ENCODE data around the gene PHACTR2. TPM values are rescaled to one million over a fixed set of nuclear protein-coding genes. Genes with fewer than 3 reads are reported as not detected.

The PHACTR2 gene
- total RNA-seq, 2 experiments from 2014 or later = 13.5 to 14.6 TPM

- peaks cover 6% of the 10 kb centered on the region for H3K9me3 Mint-ChIP-seq
- ATAC-seq (no peak), DNase-seq (no peak)
- H3K27ac Mint-ChIP-seq = no peak overlapping the region
- H3K36me3 Mint-ChIP-seq (ENCODE audit: low read depth) = peaks cover 6% of the 10 kb centered on the region
- TF ChIP-seq, protein P1, sequence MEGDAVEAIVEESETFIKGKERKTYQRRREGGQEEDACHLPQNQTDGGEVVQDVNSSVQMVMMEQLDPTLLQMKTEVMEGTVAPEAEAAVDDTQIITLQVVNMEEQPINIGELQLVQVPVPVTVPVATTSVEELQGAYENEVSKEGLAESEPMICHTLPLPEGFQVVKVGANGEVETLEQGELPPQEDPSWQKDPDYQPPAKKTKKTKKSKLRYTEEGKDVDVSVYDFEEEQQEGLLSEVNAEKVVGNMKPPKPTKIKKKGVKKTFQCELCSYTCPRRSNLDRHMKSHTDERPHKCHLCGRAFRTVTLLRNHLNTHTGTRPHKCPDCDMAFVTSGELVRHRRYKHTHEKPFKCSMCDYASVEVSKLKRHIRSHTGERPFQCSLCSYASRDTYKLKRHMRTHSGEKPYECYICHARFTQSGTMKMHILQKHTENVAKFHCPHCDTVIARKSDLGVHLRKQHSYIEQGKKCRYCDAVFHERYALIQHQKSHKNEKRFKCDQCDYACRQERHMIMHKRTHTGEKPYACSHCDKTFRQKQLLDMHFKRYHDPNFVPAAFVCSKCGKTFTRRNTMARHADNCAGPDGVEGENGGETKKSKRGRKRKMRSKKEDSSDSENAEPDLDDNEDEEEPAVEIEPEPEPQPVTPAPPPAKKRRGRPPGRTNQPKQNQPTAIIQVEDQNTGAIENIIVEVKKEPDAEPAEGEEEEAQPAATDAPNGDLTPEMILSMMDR (IDR thresholded peaks at IDR 0.05) = no peak
- H3K4me1 Mint-ChIP-seq (ENCODE audit: low read depth) = peaks cover 14% of the 10 kb centered on the region
- H3K27me3 Mint-ChIP-seq = peaks cover 28% of the 10 kb centered on the region
- intact Hi-C loops (cut with micrococcal nuclease) = no loop called here
- H3K4me3 Mint-ChIP-seq = peak overlapping the region; percentile 44
- CTCF ChIA-PET = no interaction called here
- POLR2A ChIA-PET = no interaction called here
Observed at GRCh38 chr6:143677577-143677890, 231 bp upstream of the PHACTR2 start.

DNA sequence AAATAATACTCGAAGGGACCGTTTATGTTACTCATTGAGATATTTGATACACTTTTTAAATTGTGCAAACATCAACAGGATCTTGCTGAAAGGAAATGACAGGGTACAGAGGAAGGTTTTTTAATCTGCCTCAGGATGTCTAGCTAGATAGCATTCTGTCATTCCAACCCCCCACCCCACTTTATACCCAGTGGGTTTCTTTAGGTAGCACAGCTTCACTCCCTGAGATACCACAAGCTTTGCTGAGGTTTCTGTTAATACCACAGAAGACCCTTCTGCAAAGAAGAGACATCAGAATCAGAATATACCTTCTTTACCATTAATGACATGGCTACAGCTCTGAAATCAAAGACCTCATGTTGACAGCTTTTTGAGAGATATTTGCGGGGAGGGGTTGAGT lies 1.3 kb downstream of the PHACTR2 start:
- peaks cover 28% of the 10 kb centered on the region for H3K27me3 Mint-ChIP-seq
- TF ChIP-seq, protein P1 (IDR thresholded peaks at IDR 0.05) = no peak
- ATAC-seq (no peak), DNase-seq (no peak)
- peaks cover 6% of the 10 kb centered on the region for H3K36me3 Mint-ChIP-seq (ENCODE audit: low read depth)
- no peak overlapping the region for H3K27ac Mint-ChIP-seq
- POLR2A ChIA-PET = interaction anchor here (1.2 kb wide), 1 partner anchor 39 kb away, joined by 3 read pairs; no protein-coding TSS in a partner anchor
- H3K4me3 Mint-ChIP-seq = peak overlapping the region; percentile 77
- peaks cover 14% of the 10 kb centered on the region for H3K4me1 Mint-ChIP-seq (ENCODE audit: low read depth)
- peaks cover 10% of the 10 kb centered on the region for H3K9me3 Mint-ChIP-seq
- intact Hi-C loops (cut with micrococcal nuclease) = no loop called here
- CTCF ChIA-PET = no interaction called here

GRCh38 chr6:143680141-143680540 lies 2.4 kb downstream of the PHACTR2 start:
- ChIA-PET CTCF (no interaction called here), POLR2A (no interaction called here)
- Mint-ChIP-seq H3K36me3 (ENCODE audit: low read depth) (peaks cover 6% of the 10 kb centered on the region), H3K27me3 (peaks cover 24% of the 10 kb centered on the region), H3K4me1 (ENCODE audit: low read depth) (peaks cover 14% of the 10 kb centered on the region), H3K9me3 (peaks cover 10% of the 10 kb centered on the region), H3K4me3 (no peak overlapping the region), H3K27ac (no peak overlapping the region)
- no peak for DNase-seq
- intact Hi-C loops (cut with micrococcal nuclease) = no loop called here
- no peak for ATAC-seq
- TF ChIP-seq, protein P1 (IDR thresholded peaks at IDR 0.05) = no peak

- ATAC-seq (no peak), DNase-seq (no peak)
- no peak overlapping the region for H3K4me3 Mint-ChIP-seq
- H3K27me3 Mint-ChIP-seq = peaks cover 15% of the 10 kb centered on the region
- no peak overlapping the region for H3K27ac Mint-ChIP-seq
- CTCF ChIA-PET = no interaction called here
- peaks cover 14% of the 10 kb centered on the region for H3K4me1 Mint-ChIP-seq (ENCODE audit: low read depth)
- TF ChIP-seq, protein P1 (IDR thresholded peaks at IDR 0.05) = no peak
- H3K9me3 Mint-ChIP-seq = peaks cover 10% of the 10 kb centered on the region
- POLR2A ChIA-PET = no interaction called here
- H3K36me3 Mint-ChIP-seq (ENCODE audit: low read depth) = peaks cover 6% of the 10 kb centered on the region
- intact Hi-C loops (cut with micrococcal nuclease) = no loop called here
Observed at GRCh38 chr6:143682805-143683204, 5.0 kb downstream of the PHACTR2 start.

- H3K27ac Mint-ChIP-seq = no peak overlapping the region
- CTCF ChIA-PET = no interaction called here
Observed at GRCh38 chr6:143684486-143684885, 6.7 kb downstream of the PHACTR2 start.

More at GRCh38 chr6:143684486-143684885, 6.7 kb downstream of the PHACTR2 start:
- intact Hi-C loops (cut with micrococcal nuclease) = no loop called here
- H3K27me3 Mint-ChIP-seq = peaks cover 5% of the 10 kb centered on the region
- H3K4me1 Mint-ChIP-seq (ENCODE audit: low read depth) = peaks cover 4% of the 10 kb centered on the region
- H3K36me3 Mint-ChIP-seq (ENCODE audit: low read depth) = peaks cover 6% of the 10 kb centered on the region
- DNase-seq (no peak), ATAC-seq (no peak)
- POLR2A ChIA-PET = no interaction called here
- H3K4me3 Mint-ChIP-seq = no peak overlapping the region
- TF ChIP-seq, protein P1 (IDR thresholded peaks at IDR 0.05) = no peak
- peaks cover 10% of the 10 kb centered on the region for H3K9me3 Mint-ChIP-seq

Measured in activated CD8-positive, alpha-beta T cell treated with anti-CD3 and anti-CD28 coated beads for 36 hours (primary cell).